Suprapubic skin (tissue), 3 donors: ENCODE measurements around the gene CD72.

Source experiments
- EP300 ChIP-seq: sonication (generic); formaldehyde crosslinking; IDR thresholded peaks from one replicate; pipeline ENCODE4 v1.6.1; 2017; ENCODE audit warnings: antibody characterized with exemption
- POLR2A ChIP-seq, 2 donors: fragments of 450-650 bp; IDR thresholded peaks; one replicate each; pipeline ENCODE4 v1.6.1; 2017; ENCODE audit warnings: antibody characterized with exemption in 2 of 2, mild to moderate bottlenecking in 2 of 2, moderate library complexity in 2 of 2
- TF ChIP-seq, protein P1 (sequence below), 2 donors: fragments of 200-600 bp in 1 of 2; fragments of 450-650 bp in 1 of 2; sonication (generic) in 1 of 2; IDR thresholded peaks; one replicate each; pipeline ENCODE4 v1.5.1; 2016 to 2019; ENCODE audit warnings: antibody characterized with exemption in 2 of 2, mild to moderate bottlenecking in 1 of 2, moderate library complexity in 1 of 2

DNA sequence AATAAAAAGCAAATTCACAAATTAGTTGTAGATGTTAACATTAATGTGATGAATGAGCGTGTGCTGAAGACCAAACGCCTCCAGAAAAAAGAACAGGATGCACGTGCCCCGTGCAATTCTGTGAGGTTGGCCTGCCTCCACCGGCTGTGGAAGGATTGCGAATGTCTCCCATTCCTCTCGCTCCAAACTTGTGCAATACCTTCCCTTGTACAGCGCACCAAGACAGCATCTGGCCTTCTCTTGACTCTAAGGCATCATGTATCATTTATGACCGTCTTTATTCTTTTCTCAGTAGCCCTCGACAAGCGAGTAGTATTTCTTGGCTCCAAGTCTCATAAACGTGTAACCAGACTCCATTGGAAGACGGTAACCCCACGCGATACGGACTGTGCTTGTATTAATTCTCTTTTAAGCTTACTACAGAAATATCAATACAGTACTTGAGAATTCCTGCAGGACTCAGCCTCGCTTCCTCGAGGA lies 14.7 kb downstream of the CD72 start:
- TF ChIP-seq, protein P1, sequence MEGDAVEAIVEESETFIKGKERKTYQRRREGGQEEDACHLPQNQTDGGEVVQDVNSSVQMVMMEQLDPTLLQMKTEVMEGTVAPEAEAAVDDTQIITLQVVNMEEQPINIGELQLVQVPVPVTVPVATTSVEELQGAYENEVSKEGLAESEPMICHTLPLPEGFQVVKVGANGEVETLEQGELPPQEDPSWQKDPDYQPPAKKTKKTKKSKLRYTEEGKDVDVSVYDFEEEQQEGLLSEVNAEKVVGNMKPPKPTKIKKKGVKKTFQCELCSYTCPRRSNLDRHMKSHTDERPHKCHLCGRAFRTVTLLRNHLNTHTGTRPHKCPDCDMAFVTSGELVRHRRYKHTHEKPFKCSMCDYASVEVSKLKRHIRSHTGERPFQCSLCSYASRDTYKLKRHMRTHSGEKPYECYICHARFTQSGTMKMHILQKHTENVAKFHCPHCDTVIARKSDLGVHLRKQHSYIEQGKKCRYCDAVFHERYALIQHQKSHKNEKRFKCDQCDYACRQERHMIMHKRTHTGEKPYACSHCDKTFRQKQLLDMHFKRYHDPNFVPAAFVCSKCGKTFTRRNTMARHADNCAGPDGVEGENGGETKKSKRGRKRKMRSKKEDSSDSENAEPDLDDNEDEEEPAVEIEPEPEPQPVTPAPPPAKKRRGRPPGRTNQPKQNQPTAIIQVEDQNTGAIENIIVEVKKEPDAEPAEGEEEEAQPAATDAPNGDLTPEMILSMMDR (IDR thresholded peaks at IDR 0.05): no peak
- TF ChIP-seq EP300 (no peak), POLR2A (IDR thresholded peaks at IDR 0.05) (no peak)
